ENCODE results near the gene KRT40. TPM values are rescaled to one million over a fixed set of nuclear protein-coding genes. Genes with fewer than 3 reads are reported as not detected.

The KRT40 gene
- total RNA-seq, 1 experiment from 2014 or later: not detected

DNA sequence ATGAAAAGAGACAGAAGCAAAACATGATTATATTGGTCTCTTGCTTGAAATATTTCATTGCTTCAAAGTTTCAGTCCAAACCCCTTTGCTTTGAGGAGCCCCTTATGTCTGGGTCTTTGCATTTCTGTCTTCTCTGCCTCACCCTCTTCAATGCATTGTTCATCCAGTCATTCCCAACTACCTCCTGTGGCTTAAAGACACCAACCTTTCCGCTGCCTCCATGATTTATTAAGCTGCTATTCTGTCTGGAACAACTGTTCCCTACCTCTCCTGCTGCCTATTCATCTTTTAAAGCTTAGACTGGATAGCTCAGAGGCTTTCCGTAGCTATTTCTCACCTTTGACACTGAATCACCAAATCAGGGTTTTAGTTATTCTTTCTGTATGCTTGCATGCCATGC lies 13.2 kb upstream of the KRT40 start:
- H3K9me3 ChIP-seq (ENCODE audit: control insufficient read depth in 1 of 2, insufficient read depth in 1 of 2, low read depth in 1 of 2, low read length in 2 of 2): peaks cover 0 to 4% of the 10 kb centered on the region in 2 experiments; a peak in 1 of 4 replicates
- BruUV-seq (replicated peaks): no TSS peak
- intact Hi-C loops (cut with micrococcal nuclease): no loop called here
- TF ChIP-seq, protein P1, sequence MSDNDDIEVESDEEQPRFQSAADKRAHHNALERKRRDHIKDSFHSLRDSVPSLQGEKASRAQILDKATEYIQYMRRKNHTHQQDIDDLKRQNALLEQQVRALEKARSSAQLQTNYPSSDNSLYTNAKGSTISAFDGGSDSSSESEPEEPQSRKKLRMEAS (IDR thresholded peaks at IDR 0.05): no peak
- no peak for TF ChIP-seq EGR1 (IDR thresholded peaks at IDR 0.05; ENCODE audit: low read depth)
- TF ChIP-seq SP1 (IDR thresholded peaks at IDR 0.05; ENCODE audit: low read depth): no peak
- no peak for TF ChIP-seq ZFX (IDR thresholded peaks at IDR 0.05)
- TF ChIP-seq YY1 (IDR thresholded peaks at IDR 0.05; ENCODE audit: extremely low read depth, insufficient replicate concordance, low read depth, low read length): no peak
- no peak for TF ChIP-seq FOSL1 (IDR thresholded peaks at IDR 0.05; ENCODE audit: low read depth)
- TF ChIP-seq TCF7L2 (IDR thresholded peaks at IDR 0.05; ENCODE audit: borderline replicate concordance, extremely low read depth, insufficient read depth, insufficient read length): no peak
- no peak for TF ChIP-seq ZNF274 (IDR thresholded peaks at IDR 0.05; ENCODE audit: low read depth, low read length)
- TF ChIP-seq, protein P2, sequence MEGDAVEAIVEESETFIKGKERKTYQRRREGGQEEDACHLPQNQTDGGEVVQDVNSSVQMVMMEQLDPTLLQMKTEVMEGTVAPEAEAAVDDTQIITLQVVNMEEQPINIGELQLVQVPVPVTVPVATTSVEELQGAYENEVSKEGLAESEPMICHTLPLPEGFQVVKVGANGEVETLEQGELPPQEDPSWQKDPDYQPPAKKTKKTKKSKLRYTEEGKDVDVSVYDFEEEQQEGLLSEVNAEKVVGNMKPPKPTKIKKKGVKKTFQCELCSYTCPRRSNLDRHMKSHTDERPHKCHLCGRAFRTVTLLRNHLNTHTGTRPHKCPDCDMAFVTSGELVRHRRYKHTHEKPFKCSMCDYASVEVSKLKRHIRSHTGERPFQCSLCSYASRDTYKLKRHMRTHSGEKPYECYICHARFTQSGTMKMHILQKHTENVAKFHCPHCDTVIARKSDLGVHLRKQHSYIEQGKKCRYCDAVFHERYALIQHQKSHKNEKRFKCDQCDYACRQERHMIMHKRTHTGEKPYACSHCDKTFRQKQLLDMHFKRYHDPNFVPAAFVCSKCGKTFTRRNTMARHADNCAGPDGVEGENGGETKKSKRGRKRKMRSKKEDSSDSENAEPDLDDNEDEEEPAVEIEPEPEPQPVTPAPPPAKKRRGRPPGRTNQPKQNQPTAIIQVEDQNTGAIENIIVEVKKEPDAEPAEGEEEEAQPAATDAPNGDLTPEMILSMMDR (IDR thresholded peaks at IDR 0.05 in 2 of 3, conservative IDR thresholded peaks at IDR 0.05 in 1 of 3; ENCODE audit: borderline replicate concordance in 1 of 3, insufficient read depth in 1 of 3, low read depth in 2 of 3, low read length in 2 of 3): no peak
- no peak for TF ChIP-seq CBX3 (IDR thresholded peaks at IDR 0.05; ENCODE audit: low read depth)
- TF ChIP-seq POLR2AphosphoS5 (IDR thresholded peaks at IDR 0.05; ENCODE audit: low read depth, low read length): no peak
- TF ChIP-seq, protein P3, sequence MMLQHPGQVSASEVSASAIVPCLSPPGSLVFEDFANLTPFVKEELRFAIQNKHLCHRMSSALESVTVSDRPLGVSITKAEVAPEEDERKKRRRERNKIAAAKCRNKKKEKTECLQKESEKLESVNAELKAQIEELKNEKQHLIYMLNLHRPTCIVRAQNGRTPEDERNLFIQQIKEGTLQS (IDR thresholded peaks at IDR 0.05): no peak
- no peak for TF ChIP-seq SIN3A (IDR thresholded peaks at IDR 0.05; ENCODE audit: low read depth)
- TF ChIP-seq ELF1 (IDR thresholded peaks at IDR 0.05; ENCODE audit: borderline replicate concordance, low read depth): no peak
- TF ChIP-seq RAD21 (IDR thresholded peaks at IDR 0.05; ENCODE audit: low read depth): no peak
- no peaks in the 10 kb centered on the region for H3K27me3 ChIP-seq (ENCODE audit: insufficient read depth, low read length)
- no peak for DNase-seq (ENCODE audit: low read depth, low spot score)
- H3K9me2 ChIP-seq (ENCODE audit: insufficient read depth): no peaks in the 10 kb centered on the region; the same call in 1 of the 2 replicates
- ATAC-seq: no peak; the same call in 1 of the 2 replicates
- RAD21 ChIA-PET (ENCODE audit: low non-redundant PET in 1 of 2, low total read pairs in 2 of 2, uncharacterized antibody in 2 of 2, unreplicated experiment in 2 of 2): no interaction called here
- peak overlapping the region; percentile 64 for H2AFZ ChIP-seq (ENCODE audit: low read depth, low read length, poor library complexity, severe bottlenecking)
- CTCF ChIA-PET: no interaction called here
- H4K20me1 ChIP-seq (ENCODE audit: insufficient read depth): no peaks in the 10 kb centered on the region
- H3K9ac ChIP-seq (ENCODE audit: low read length): no peak overlapping the region
- H3K4me1 ChIP-seq (ENCODE audit: control insufficient read depth in 1 of 2, insufficient read depth in 2 of 2, low read length in 2 of 2): peaks cover 5 to 18% of the 10 kb centered on the region in 2 experiments; a peak in 3 of 4 replicates
- H3K36me3 ChIP-seq (ENCODE audit: control insufficient read depth in 1 of 2, insufficient read depth in 2 of 2, low read length in 2 of 2): no peaks in the 10 kb centered on the region
- H3K4me3 ChIP-seq (replicated peaks in 1 of 2; ENCODE audit: low read depth in 1 of 2, low read length in 2 of 2): no peak overlapping the region
- no peaks in the 10 kb centered on the region for H3K79me2 ChIP-seq (ENCODE audit: insufficient read depth, low read length)
- POLR2A ChIA-PET: interaction anchor here (0.8 kb wide), 1 partner anchor 41 kb away, joined by 3 read pairs; no protein-coding TSS in a partner anchor
- no peak overlapping the region for H3K27ac ChIP-seq (ENCODE audit: low read depth, low read length)
- H3K4me2 ChIP-seq (ENCODE audit: low read length): 0 out of 2 replicates have a peak overlapping the region, but pooled peaks have one; percentile 22

Data from HCT116 (cell line).